GM12878 (cell line): ENCODE data around the gene CCDC28B. TPM values are rescaled to one million over a fixed set of nuclear protein-coding genes. Genes with fewer than 3 reads are reported as not detected.

Experiments used
- CBFB ChIP-seq: IDR thresholded peaks from 2 replicates; pipeline ENCODE4 v1.6.1; 2016; ENCODE audit warnings: antibody characterized with exemption, low read depth
- EP300 ChIP-seq, 2 experiments: fragments of 150-350 bp in 1 of 2; IDR thresholded peaks; 2 replicates each; pipeline ENCODE4 v1.6.1; 2011 to 2012; ENCODE audit warnings: low read depth in 2 of 2, low read length in 2 of 2, borderline replicate concordance in 1 of 2, improper control_type of control experiment in 1 of 2, inconsistent platforms in 1 of 2; ENCODE audit not compliant: control insufficient read depth in 1 of 2
- ESRRA ChIP-seq: IDR thresholded peaks from 2 replicates; pipeline ENCODE4 v1.6.1; 2012; ENCODE audit warnings: mild to moderate bottlenecking, low read length, improper control_type of control experiment
- FOXM1 ChIP-seq: IDR thresholded peaks from 2 replicates; pipeline ENCODE4 v1.6.1; 2012; ENCODE audit warnings: low read depth, mild to moderate bottlenecking, inconsistent platforms, low read length, moderate library complexity
- HDGF ChIP-seq: fragments of 450-650 bp; IDR thresholded peaks from 2 replicates; pipeline ENCODE4 v1.6.1; 2016; ENCODE audit warnings: antibody characterized with exemption
- MAX ChIP-seq: IDR thresholded peaks from 2 replicates; pipeline ENCODE4 v1.6.1; 2012; ENCODE audit warnings: low read depth, low read length, improper control_type of control experiment
- MLLT1 ChIP-seq: fragments of 450-650 bp; IDR thresholded peaks from 2 replicates; pipeline ENCODE4 v1.6.1; 2016; ENCODE audit warnings: mild to moderate bottlenecking
- NFYB ChIP-seq: IDR thresholded peaks from 2 replicates; pipeline ENCODE4 v1.6.1; 2011; ENCODE audit warnings: low read depth, mild to moderate bottlenecking, low read length, improper control_type of control experiment, moderate library complexity; ENCODE audit not compliant: insufficient read depth
- NR2F1 ChIP-seq: fragments of 450-650 bp; conservative IDR thresholded peaks from 2 replicates; pipeline ENCODE4 v1.6.1; 2017; ENCODE audit warnings: mild to moderate bottlenecking
- POLR2AphosphoS5 ChIP-seq: IDR thresholded peaks from 2 replicates; pipeline ENCODE4 v1.6.1; 2011; ENCODE audit warnings: mild to moderate bottlenecking, low read length, inconsistent platforms
- RAD21 ChIP-seq: IDR thresholded peaks from 2 replicates; pipeline ENCODE4 v1.6.1; 2011; ENCODE audit warnings: mild to moderate bottlenecking, low read depth, low read length, moderate library complexity; ENCODE audit not compliant: insufficient read depth
- RAD51 ChIP-seq: fragments of 450-650 bp; IDR thresholded peaks from 2 replicates; pipeline ENCODE4 v1.6.1; 2016; ENCODE audit warnings: moderate library complexity, mild to moderate bottlenecking, inconsistent platforms
- RFX5 ChIP-seq: IDR thresholded peaks from 2 replicates; pipeline ENCODE4 v1.6.1; 2011; ENCODE audit warnings: low read depth, low read length, improper control_type of control experiment
- SMARCA5 ChIP-seq: fragments of 450-650 bp; IDR thresholded peaks from 2 replicates; pipeline ENCODE4 v1.6.1; 2017; ENCODE audit warnings: mild to moderate bottlenecking
- SP1 ChIP-seq: IDR thresholded peaks from one replicate; pipeline ENCODE4 v1.6.1; 2011; ENCODE audit warnings: low read depth, low read length
- SRF ChIP-seq, 2 experiments: IDR thresholded peaks; 2 replicates each; pipeline ENCODE4 v1.6.1; 2011; ENCODE audit warnings: low read depth in 2 of 2, low read length in 2 of 2, mild to moderate bottlenecking in 1 of 2, moderate library complexity in 1 of 2
- STAT1 ChIP-seq: fragments of 450-650 bp; conservative IDR thresholded peaks from 2 replicates; pipeline ENCODE4 v1.6.1; 2014; ENCODE audit warnings: antibody characterized with exemption, mild to moderate bottlenecking
- TCF12 ChIP-seq: IDR thresholded peaks from 2 replicates; pipeline ENCODE4 v1.6.1; 2011; ENCODE audit warnings: low read depth, mild to moderate bottlenecking, low read length
- TCF3 ChIP-seq: IDR thresholded peaks from 2 replicates; pipeline ENCODE4 v1.6.1; 2012; ENCODE audit warnings: low read depth, mild to moderate bottlenecking, low read length, borderline replicate concordance; ENCODE audit not compliant: insufficient read depth
- polyA plus RNA-seq, 11 experiments: library from polyadenylated mRNA; depleted of rRNA in 4 of 11; unstranded in 6 of 11; stranded (reverse) in 5 of 11; fragments of >200 nt; fragmentation: Nextera tagmentation in 4 of 11; fragmentation: Illumina TruSeq in 1 of 11; extraction: Ambion mirVana in 4 of 11; extraction: Trizol in 1 of 11; gene quantifications; 1 replicate in 1 of 11; 2 replicates in 10 of 11; pipeline versions ENCODE4 v1.2.1 to v1.2.3, GENCODE V29; 2011 to 2016; ENCODE audit warnings: inconsistent platforms in 2 of 11, missing spikeins in 2 of 11, low read depth in 1 of 11
- total RNA-seq, 4 experiments: library from RNA; depleted of rRNA in 3 of 4; stranded (reverse); fragments of >200 nt in 3 of 4; fragmentation: Illumina TruSeq in 1 of 4; extraction: Trizol in 1 of 4; gene quantifications; 2 replicates each; pipeline versions ENCODE4 v1.2.1 to v1.2.3, GENCODE V29; 2013 to 2021
- TF ChIP-seq, protein P1 (sequence below): fragments of 150-350 bp; IDR thresholded peaks from 2 replicates; pipeline ENCODE4 v1.6.1; 2014; ENCODE audit warnings: mild to moderate bottlenecking, low read depth, low read length
- TF ChIP-seq, protein P2 (sequence below): fragments of 450-650 bp; IDR thresholded peaks from 2 replicates; pipeline ENCODE4 v1.6.1; 2017; ENCODE audit warnings: mild to moderate bottlenecking, low read depth, inconsistent platforms; ENCODE audit not compliant: poor library complexity, severe bottlenecking
- TF ChIP-seq, protein P3 (sequence below): IDR thresholded peaks from 2 replicates; pipeline ENCODE4 v1.6.1; 2012; ENCODE audit warnings: mild to moderate bottlenecking, low read depth, low read length

The CCDC28B gene
- total and polyA plus RNA-seq, 10 of the 15 experiments (the other 5 are each of a cell fraction or from before 2014, with no cell fraction given) = 10.5 to 135 (median 90.6) TPM

DNA sequence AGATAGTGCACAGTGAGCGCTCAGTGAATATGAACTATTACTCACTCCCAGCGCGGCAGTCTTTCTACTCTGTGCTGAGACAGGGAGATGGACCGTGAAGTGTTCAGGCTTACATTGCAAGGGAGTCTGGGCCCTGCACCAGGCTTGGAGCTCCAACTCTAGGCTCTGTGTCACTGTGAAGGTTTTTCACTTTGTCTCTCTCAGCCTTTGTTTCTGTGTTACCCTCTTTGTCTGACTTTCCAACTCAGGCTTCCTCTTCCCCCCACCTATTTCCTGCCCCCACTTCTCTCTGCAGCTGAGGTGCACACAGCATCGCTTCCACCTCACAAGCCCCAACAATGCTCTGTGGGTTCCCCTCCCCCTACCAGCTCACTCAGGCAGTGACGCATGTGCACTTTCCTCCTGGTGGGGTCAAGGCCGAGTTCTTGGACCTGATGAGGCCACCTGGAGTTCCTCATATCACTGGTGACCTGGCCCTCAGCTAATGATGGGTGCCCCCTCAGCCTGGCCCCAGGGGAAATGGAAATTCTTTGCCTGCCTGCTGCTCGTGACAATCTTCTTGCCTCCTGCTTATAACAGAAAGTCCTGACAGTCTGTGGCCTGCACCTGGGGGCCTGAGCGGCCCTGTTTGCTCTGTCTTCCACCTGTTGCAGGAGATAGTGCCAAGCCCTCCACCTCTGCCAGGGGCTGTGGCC, 49.6 kb downstream of the CCDC28B start (continued):
- TF ChIP-seq, protein P1, sequence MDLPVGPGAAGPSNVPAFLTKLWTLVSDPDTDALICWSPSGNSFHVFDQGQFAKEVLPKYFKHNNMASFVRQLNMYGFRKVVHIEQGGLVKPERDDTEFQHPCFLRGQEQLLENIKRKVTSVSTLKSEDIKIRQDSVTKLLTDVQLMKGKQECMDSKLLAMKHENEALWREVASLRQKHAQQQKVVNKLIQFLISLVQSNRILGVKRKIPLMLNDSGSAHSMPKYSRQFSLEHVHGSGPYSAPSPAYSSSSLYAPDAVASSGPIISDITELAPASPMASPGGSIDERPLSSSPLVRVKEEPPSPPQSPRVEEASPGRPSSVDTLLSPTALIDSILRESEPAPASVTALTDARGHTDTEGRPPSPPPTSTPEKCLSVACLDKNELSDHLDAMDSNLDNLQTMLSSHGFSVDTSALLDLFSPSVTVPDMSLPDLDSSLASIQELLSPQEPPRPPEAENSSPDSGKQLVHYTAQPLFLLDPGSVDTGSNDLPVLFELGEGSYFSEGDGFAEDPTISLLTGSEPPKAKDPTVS = no peak
- peak; percentile 77; the same call in 1 of the 2 replicates for TF ChIP-seq MLLT1
- TF ChIP-seq SRF (IDR thresholded peaks at IDR 0.05; ENCODE audit: low read depth in 2 of 2, low read length in 2 of 2) = no peak
- no peak for TF ChIP-seq FOXM1
- TF ChIP-seq NR2F1 = peak; percentile 93
- TF ChIP-seq RAD51 = no peak
- TF ChIP-seq TCF12 = peak; percentile 95
- TF ChIP-seq SMARCA5 = 0 out of 2 replicates have a peak, but pooled peaks have one; percentile 35
- TF ChIP-seq SP1 = peak; percentile 82
- TF ChIP-seq RAD21 = peak; percentile 33; the same call in 1 of the 2 replicates
- TF ChIP-seq ESRRA = no peak
- TF ChIP-seq STAT1 = no peak
- peak; percentile 61; the same call in 1 of the 2 replicates for TF ChIP-seq CBFB
- TF ChIP-seq, protein P2, sequence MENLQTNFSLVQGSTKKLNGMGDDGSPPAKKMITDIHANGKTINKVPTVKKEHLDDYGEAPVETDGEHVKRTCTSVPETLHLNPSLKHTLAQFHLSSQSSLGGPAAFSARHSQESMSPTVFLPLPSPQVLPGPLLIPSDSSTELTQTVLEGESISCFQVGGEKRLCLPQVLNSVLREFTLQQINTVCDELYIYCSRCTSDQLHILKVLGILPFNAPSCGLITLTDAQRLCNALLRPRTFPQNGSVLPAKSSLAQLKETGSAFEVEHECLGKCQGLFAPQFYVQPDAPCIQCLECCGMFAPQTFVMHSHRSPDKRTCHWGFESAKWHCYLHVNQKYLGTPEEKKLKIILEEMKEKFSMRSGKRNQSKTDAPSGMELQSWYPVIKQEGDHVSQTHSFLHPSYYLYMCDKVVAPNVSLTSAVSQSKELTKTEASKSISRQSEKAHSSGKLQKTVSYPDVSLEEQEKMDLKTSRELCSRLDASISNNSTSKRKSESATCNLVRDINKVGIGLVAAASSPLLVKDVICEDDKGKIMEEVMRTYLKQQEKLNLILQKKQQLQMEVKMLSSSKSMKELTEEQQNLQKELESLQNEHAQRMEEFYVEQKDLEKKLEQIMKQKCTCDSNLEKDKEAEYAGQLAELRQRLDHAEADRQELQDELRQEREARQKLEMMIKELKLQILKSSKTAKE = peak; percentile 40
- no peak for TF ChIP-seq RFX5
- TF ChIP-seq POLR2AphosphoS5 = peak; percentile 55; the same call in 1 of the 2 replicates
- TF ChIP-seq, protein P3, sequence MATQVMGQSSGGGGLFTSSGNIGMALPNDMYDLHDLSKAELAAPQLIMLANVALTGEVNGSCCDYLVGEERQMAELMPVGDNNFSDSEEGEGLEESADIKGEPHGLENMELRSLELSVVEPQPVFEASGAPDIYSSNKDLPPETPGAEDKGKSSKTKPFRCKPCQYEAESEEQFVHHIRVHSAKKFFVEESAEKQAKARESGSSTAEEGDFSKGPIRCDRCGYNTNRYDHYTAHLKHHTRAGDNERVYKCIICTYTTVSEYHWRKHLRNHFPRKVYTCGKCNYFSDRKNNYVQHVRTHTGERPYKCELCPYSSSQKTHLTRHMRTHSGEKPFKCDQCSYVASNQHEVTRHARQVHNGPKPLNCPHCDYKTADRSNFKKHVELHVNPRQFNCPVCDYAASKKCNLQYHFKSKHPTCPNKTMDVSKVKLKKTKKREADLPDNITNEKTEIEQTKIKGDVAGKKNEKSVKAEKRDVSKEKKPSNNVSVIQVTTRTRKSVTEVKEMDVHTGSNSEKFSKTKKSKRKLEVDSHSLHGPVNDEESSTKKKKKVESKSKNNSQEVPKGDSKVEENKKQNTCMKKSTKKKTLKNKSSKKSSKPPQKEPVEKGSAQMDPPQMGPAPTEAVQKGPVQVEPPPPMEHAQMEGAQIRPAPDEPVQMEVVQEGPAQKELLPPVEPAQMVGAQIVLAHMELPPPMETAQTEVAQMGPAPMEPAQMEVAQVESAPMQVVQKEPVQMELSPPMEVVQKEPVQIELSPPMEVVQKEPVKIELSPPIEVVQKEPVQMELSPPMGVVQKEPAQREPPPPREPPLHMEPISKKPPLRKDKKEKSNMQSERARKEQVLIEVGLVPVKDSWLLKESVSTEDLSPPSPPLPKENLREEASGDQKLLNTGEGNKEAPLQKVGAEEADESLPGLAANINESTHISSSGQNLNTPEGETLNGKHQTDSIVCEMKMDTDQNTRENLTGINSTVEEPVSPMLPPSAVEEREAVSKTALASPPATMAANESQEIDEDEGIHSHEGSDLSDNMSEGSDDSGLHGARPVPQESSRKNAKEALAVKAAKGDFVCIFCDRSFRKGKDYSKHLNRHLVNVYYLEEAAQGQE = no peak
- TF ChIP-seq EP300 (IDR thresholded peaks at IDR 0.05; ENCODE audit: borderline replicate concordance in 1 of 2, control insufficient read depth in 1 of 2, low read depth in 2 of 2, low read length in 2 of 2) = peak; percentile 75 to 83; a peak in 3 of 4 replicates
- no peak for TF ChIP-seq NFYB
- TF ChIP-seq HDGF = peak; percentile 92
- TF ChIP-seq MAX = no peak
- TF ChIP-seq TCF3 = peak; percentile 91
